Aorta (tissue), 5 donors: ENCODE results near the gene GPC3. TPM values are rescaled to one million over a fixed set of nuclear protein-coding genes. Genes with fewer than 3 reads are reported as not detected.

Source experiments
- ATAC-seq: fragments of 200-7000 bp; cut with Tn5 transposase; one replicate; pipeline ENCODE4 v1.9.1; 2022; ENCODE audit warnings: moderate library complexity; ENCODE audit not compliant: low FRiP score
- DNase-seq, 2 donors: peaks; one replicate each; pipeline ENCODE4 v3.0.0-alpha.2; 2020
- H3K27ac ChIP-seq, 2 donors: one replicate each; pipeline ENCODE4 v1.5.1; 2013; ENCODE audit warnings: low read length in 2 of 2, mild to moderate bottlenecking in 2 of 2, moderate library complexity in 2 of 2, control low read depth in 1 of 2, inconsistent platforms in 1 of 2, low read depth in 1 of 2
- H3K27me3 ChIP-seq, 2 donors: one replicate each; pipeline ENCODE4 v1.6.1; 2013; ENCODE audit warnings: control low read depth in 1 of 2, low read length in 1 of 2, mild to moderate bottlenecking in 1 of 2, moderate library complexity in 1 of 2; ENCODE audit not compliant: insufficient read depth in 2 of 2, control insufficient read depth in 1 of 2
- H3K36me3 ChIP-seq, 2 donors: one replicate each; pipeline ENCODE4 v1.6.1; 2013; ENCODE audit warnings: control low read depth in 1 of 2, low read length in 1 of 2, mild to moderate bottlenecking in 1 of 2; ENCODE audit not compliant: insufficient read depth in 2 of 2, control insufficient read depth in 1 of 2
- H3K4me1 ChIP-seq, 2 donors: one replicate each; pipeline ENCODE4 v1.6.1; 2013; ENCODE audit warnings: low read length in 2 of 2, control low read depth in 1 of 2, mild to moderate bottlenecking in 1 of 2, moderate library complexity in 1 of 2; ENCODE audit not compliant: insufficient read depth in 2 of 2, control insufficient read depth in 1 of 2
- H3K4me3 ChIP-seq, 2 donors: one replicate each; pipeline ENCODE4 v1.5.1; 2013; ENCODE audit warnings: low read length in 2 of 2, control low read depth in 1 of 2, mild to moderate bottlenecking in 1 of 2
- H3K9me3 ChIP-seq: one replicate; pipeline ENCODE4 v1.6.1; 2013; ENCODE audit warnings: mild to moderate bottlenecking, low read length; ENCODE audit not compliant: control insufficient read depth
- WGBS, 2 donors: extraction: QIAGEN DNeasy Blood & Tissue Kit; methylation state at CpG; one replicate each; pipeline ENCODE4 v1.1.7; 2013; 5-methylcytosine and 5-hydroxymethylcytosine counted together
- intact Hi-C, 2 donors: fragments of 100-400 bp; cut with DNase I; formaldehyde crosslinking; loops; one replicate each; pipeline versions ENCODE4 v1.14.2 to v1.15.0; 2022
- polyA plus RNA-seq, 2 donors: library from polyadenylated mRNA; stranded (reverse); fragments of 200-250 nt; gene quantifications; one replicate each; pipeline ENCODE4 v1.2.3, GENCODE V29; 2013
- total RNA-seq, 2 donors: library from RNA; stranded (reverse); fragmentation: NEBNext Ultra II Directional; extraction: Animal tissue kit (Norgen Biotek cat#: 25700); gene quantifications; one replicate each; pipeline ENCODE4 v1.2.1, GENCODE V29; 2021
- donor health status: healthy with polysubstance abuse.
- donor health status: Bipolar disorder and iron deficiency.
- donor health status: DM: no; HTN: no; CAD: no.
- donor health status: DM: no; HTN: no; CAD: no.
- donor health status: DM: yes; HTN: yes; CAD: no.

Gene GPC3
- total and polyA plus RNA-seq, 4 donors, result 1.1 to 13.2 (median 5.0) TPM

GRCh38 chrX:133884430-133885394 lies 100.7 kb downstream of the GPC3 start:
- Histone ChIP-seq H3K27me3 (no peaks in the 10 kb centered on the region), H3K27ac (no peak overlapping the region), H3K4me1 (no peaks in the 10 kb centered on the region), H3K36me3 (no peaks in the 10 kb centered on the region), H3K4me3 (no peak overlapping the region), H3K9me3 (no peaks in the 10 kb centered on the region)
- intact Hi-C loops, result no loop called here
- DNase-seq, result no peak
- ATAC-seq, result no peak
- 34 to 56% methylated on average over 4 of the region's 4 CpGs for WGBS, 2 donors

GRCh38 chrX:133881893-133882292 lies 103.5 kb downstream of the GPC3 start:
- ATAC-seq (no peak), DNase-seq (no peak)
- WGBS, 2 donors, result 40 to 69% methylated on average over 7 of the region's 7 CpGs
- no peaks in the 10 kb centered on the region for H3K4me1 ChIP-seq
- H3K4me3 ChIP-seq, result no peak overlapping the region
- no peak overlapping the region for H3K27ac ChIP-seq
- H3K27me3 ChIP-seq, result no peaks in the 10 kb centered on the region
- H3K36me3 ChIP-seq, result no peaks in the 10 kb centered on the region
- intact Hi-C loops, result no loop called here
- H3K9me3 ChIP-seq, result no peaks in the 10 kb centered on the region

GRCh38 chrX:133881007-133881406 lies 104.4 kb downstream of the GPC3 start:
- Histone ChIP-seq H3K4me3 (no peak overlapping the region), H3K27ac (no peak overlapping the region), H3K36me3 (no peaks in the 10 kb centered on the region), H3K27me3 (no peaks in the 10 kb centered on the region), H3K4me1 (no peaks in the 10 kb centered on the region), H3K9me3 (no peaks in the 10 kb centered on the region)
- intact Hi-C loops, result no loop called here
- DNase-seq (no peak), ATAC-seq (no peak)
- WGBS, 2 donors, result 65 to 86% methylated on average over 4 of the region's 4 CpGs

- Histone ChIP-seq H3K9me3 (no peaks in the 10 kb centered on the region), H3K27ac (no peak overlapping the region), H3K36me3 (no peaks in the 10 kb centered on the region), H3K27me3 (no peaks in the 10 kb centered on the region), H3K4me3 (no peak overlapping the region), H3K4me1 (no peaks in the 10 kb centered on the region)
- ATAC-seq (no peak), DNase-seq (no peak)
- intact Hi-C loops, result no loop called here
- WGBS, 2 donors, result 53 to 62% methylated on average over 4 of the region's 4 CpGs
Observed at GRCh38 chrX:133880032-133880443, 105.4 kb downstream of the GPC3 start.

- Histone ChIP-seq H3K9me3 (no peaks in the 10 kb centered on the region), H3K27ac (no peak overlapping the region), H3K27me3 (no peaks in the 10 kb centered on the region), H3K36me3 (no peaks in the 10 kb centered on the region), H3K4me3 (no peak overlapping the region), H3K4me1 (no peaks in the 10 kb centered on the region)
- WGBS, 2 donors, result 64 to 88% methylated on average over 3 of the region's 3 CpGs
- intact Hi-C loops, result no loop called here
- DNase-seq, result no peak
- no peak for ATAC-seq
Observed at GRCh38 chrX:133878710-133879109, 106.7 kb downstream of the GPC3 start.

- ATAC-seq (no peak), DNase-seq (no peak)
- Histone ChIP-seq H3K27me3 (no peaks in the 10 kb centered on the region), H3K4me3 (no peak overlapping the region), H3K27ac (no peak overlapping the region), H3K4me1 (no peaks in the 10 kb centered on the region), H3K9me3 (no peaks in the 10 kb centered on the region), H3K36me3 (no peaks in the 10 kb centered on the region)
- intact Hi-C loops, result no loop called here
Observed at GRCh38 chrX:133876646-133877045, 108.7 kb downstream of the GPC3 start.

GRCh38 chrX:133869270-133869669 lies 116.1 kb downstream of the GPC3 start:
- no peaks in the 10 kb centered on the region for H3K27me3 ChIP-seq
- no peaks in the 10 kb centered on the region for H3K36me3 ChIP-seq
- 79 to 96% methylated on average over 4 of the region's 4 CpGs for WGBS, 2 donors
- H3K4me3 ChIP-seq, result no peak overlapping the region
- intact Hi-C loops, result no loop called here
- DNase-seq (no peak), ATAC-seq (no peak)
- no peak overlapping the region for H3K27ac ChIP-seq
- peaks cover 1% of the 10 kb centered on the region for H3K9me3 ChIP-seq
- H3K4me1 ChIP-seq, result no peaks in the 10 kb centered on the region

GRCh38 chrX:133868682-133869081 lies 116.7 kb downstream of the GPC3 start:
- ATAC-seq, result no peak
- intact Hi-C loops, result no loop called here
- Histone ChIP-seq H3K27ac (no peak overlapping the region), H3K4me1 (no peaks in the 10 kb centered on the region), H3K36me3 (no peaks in the 10 kb centered on the region), H3K4me3 (no peak overlapping the region), H3K27me3 (no peaks in the 10 kb centered on the region), H3K9me3 (peaks cover 1% of the 10 kb centered on the region)
- 56 to 72% methylated on average over 1 of the region's 1 CpG for WGBS, 2 donors
- DNase-seq, result no peak

- ATAC-seq (no peak), DNase-seq (no peak)
- peaks cover 1% of the 10 kb centered on the region for H3K9me3 ChIP-seq
- no peaks in the 10 kb centered on the region for H3K4me1 ChIP-seq
- no peak overlapping the region for H3K27ac ChIP-seq
- intact Hi-C loops, result no loop called here
- no peaks in the 10 kb centered on the region for H3K36me3 ChIP-seq
- H3K4me3 ChIP-seq, result no peak overlapping the region
- H3K27me3 ChIP-seq, result no peaks in the 10 kb centered on the region
Observed at GRCh38 chrX:133868250-133868649, 117.1 kb downstream of the GPC3 start.
